Body of pancreas (tissue), 4 donors: ENCODE results near the gene BRK1. TPM values are rescaled to one million over a fixed set of nuclear protein-coding genes. Genes with fewer than 3 reads are reported as not detected.
"Not testable (repeated sequence)": the region's sequence is repeated elsewhere in the genome, so short reads cannot be mapped to it uniquely, and the experiment has no call there.

Source experiments
- ATAC-seq: fragments of 150-250 bp; one replicate; pipeline ENCODE4 v1.9.1; 2016
- DNase-seq, 4 donors: peaks; one replicate each; pipeline ENCODE4 v3.0.0-alpha.2; 2019
- H3K27ac ChIP-seq, 4 donors: fragments of 200-600 bp; sonication (generic); 1 replicate in 3 of 4; 2 replicates in 1 of 4; pipeline versions ENCODE4 v1.5.1 to v1.6.1; 2016 to 2019; ENCODE audit warnings: mild to moderate bottlenecking in 1 of 4, mixed read lengths in 1 of 4, moderate library complexity in 1 of 4
- H3K27me3 ChIP-seq, 2 donors: fragments of 200-600 bp; sonication (generic); one replicate each; pipeline ENCODE4 v1.6.0; 2016; ENCODE audit warnings: mild to moderate bottlenecking in 1 of 2
- H3K36me3 ChIP-seq, 2 donors: fragments of 200-600 bp; sonication (generic); replicated peaks in 1 of 2; 2 replicates each; pipeline ENCODE4 v1.5.1; 2016; ENCODE audit warnings: low read depth in 2 of 2; ENCODE audit not compliant: insufficient read depth in 1 of 2
- H3K4me1 ChIP-seq: fragments of 200-600 bp; sonication (generic); one replicate; pipeline ENCODE4 v1.6.0; 2016
- H3K4me3 ChIP-seq, 2 donors: fragments of 200-600 bp; sonication (generic); 1 replicate in 1 of 2; 2 replicates in 1 of 2; pipeline ENCODE4 v1.5.1; 2016 to 2019
- H3K9me3 ChIP-seq, 3 donors: fragments of 200-600 bp; sonication (generic); 1 replicate in 2 of 3; 2 replicates in 1 of 3; pipeline ENCODE4 v1.5.1; 2016
- POLR2A ChIP-seq, 3 donors: fragments of 450-650 bp; IDR thresholded peaks; one replicate each; pipeline ENCODE4 v1.6.1; 2016; ENCODE audit warnings: antibody characterized with exemption in 3 of 3, mild to moderate bottlenecking in 2 of 3
- WGBS, 2 donors: methylation state at CpG; one replicate each; pipeline ENCODE4 v1.1.5; 2017; 5-methylcytosine and 5-hydroxymethylcytosine counted together
- intact Hi-C: fragments of 100-400 bp; cut with DNase I; formaldehyde crosslinking; loops from one replicate; pipeline ENCODE4 v1.15.1; 2023
- total RNA-seq, 2 donors: library from RNA; depleted of rRNA; stranded (reverse); fragments of >200 nt; gene quantifications; one replicate each; pipeline ENCODE4 v1.1.0, GENCODE V29; 2016
- TF ChIP-seq, protein P1 (sequence below), 7 experiments: fragments of 450-650 bp in 4 of 7; fragments of 200-600 bp in 3 of 7; sonication (generic) in 3 of 7; IDR thresholded peaks; one replicate each; pipeline ENCODE4 v1.5.1; 2016 to 2019; ENCODE audit warnings: antibody characterized with exemption in 7 of 7

The BRK1 gene
- total RNA-seq, 2 donors from 2014 or later: 13.8 to 32.7 TPM

GRCh38 chr3:10160346-10160745, 44.9 kb downstream of the BRK1 start:
- ATAC-seq (no peak), DNase-seq (no peak)
- H3K36me3 ChIP-seq: no peaks in the 10 kb centered on the region
- TF ChIP-seq, protein P1, sequence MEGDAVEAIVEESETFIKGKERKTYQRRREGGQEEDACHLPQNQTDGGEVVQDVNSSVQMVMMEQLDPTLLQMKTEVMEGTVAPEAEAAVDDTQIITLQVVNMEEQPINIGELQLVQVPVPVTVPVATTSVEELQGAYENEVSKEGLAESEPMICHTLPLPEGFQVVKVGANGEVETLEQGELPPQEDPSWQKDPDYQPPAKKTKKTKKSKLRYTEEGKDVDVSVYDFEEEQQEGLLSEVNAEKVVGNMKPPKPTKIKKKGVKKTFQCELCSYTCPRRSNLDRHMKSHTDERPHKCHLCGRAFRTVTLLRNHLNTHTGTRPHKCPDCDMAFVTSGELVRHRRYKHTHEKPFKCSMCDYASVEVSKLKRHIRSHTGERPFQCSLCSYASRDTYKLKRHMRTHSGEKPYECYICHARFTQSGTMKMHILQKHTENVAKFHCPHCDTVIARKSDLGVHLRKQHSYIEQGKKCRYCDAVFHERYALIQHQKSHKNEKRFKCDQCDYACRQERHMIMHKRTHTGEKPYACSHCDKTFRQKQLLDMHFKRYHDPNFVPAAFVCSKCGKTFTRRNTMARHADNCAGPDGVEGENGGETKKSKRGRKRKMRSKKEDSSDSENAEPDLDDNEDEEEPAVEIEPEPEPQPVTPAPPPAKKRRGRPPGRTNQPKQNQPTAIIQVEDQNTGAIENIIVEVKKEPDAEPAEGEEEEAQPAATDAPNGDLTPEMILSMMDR (IDR thresholded peaks at IDR 0.05): no peak
- TF ChIP-seq POLR2A (IDR thresholded peaks at IDR 0.05): no peak
- H3K4me1 ChIP-seq: peaks cover 9% of the 10 kb centered on the region
- no peaks in the 10 kb centered on the region for H3K9me3 ChIP-seq
- 57 to 65% methylated on average over 1 of the region's 1 CpG for WGBS, 2 donors
- H3K27me3 ChIP-seq: no peaks in the 10 kb centered on the region
- no peak overlapping the region for H3K27ac ChIP-seq
- intact Hi-C loops: loop anchor here (10.0 kb wide), 1 partner anchor 64 kb away; no protein-coding TSS in a partner anchor
- H3K4me3 ChIP-seq: no peak overlapping the region

DNA sequence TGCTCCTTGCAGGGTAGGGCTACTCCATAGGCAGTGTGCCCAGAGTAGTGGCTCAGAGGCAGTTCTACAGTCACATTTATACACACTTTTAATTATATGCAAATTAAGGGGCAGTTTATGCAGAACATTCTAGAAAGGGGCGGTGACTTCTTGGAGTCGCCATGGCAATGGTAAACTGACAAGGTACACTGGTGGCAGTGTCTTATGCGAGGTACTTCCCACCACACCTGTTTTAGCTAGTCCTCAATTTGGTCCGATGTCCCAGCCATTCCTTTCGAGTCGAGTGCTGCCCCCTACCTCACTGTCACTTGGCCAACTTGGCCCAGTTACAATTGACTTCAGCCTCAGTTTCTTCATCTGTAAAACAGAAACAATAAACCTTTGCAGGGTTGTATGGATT, 45.5 kb downstream of the BRK1 start:
- intact Hi-C loops: loop anchor here (10.0 kb wide), 1 partner anchor 64 kb away; no protein-coding TSS in a partner anchor
- H3K36me3 ChIP-seq: no peaks in the 10 kb centered on the region
- DNase-seq (no peak), ATAC-seq (no peak)
- no peak overlapping the region for H3K4me3 ChIP-seq
- TF ChIP-seq, protein P1 (IDR thresholded peaks at IDR 0.05): no peak
- TF ChIP-seq POLR2A (IDR thresholded peaks at IDR 0.05): no peak
- H3K4me1 ChIP-seq: peaks cover 12% of the 10 kb centered on the region
- H3K9me3 ChIP-seq: no peaks in the 10 kb centered on the region
- H3K27ac ChIP-seq: no peak overlapping the region
- WGBS, 2 donors: 64 to 85% methylated on average over 6 of the region's 6 CpGs
- no peaks in the 10 kb centered on the region for H3K27me3 ChIP-seq

- no peak for ATAC-seq
- intact Hi-C loops: loop anchor here (10.0 kb wide), 1 partner anchor 63 kb away; no protein-coding TSS in a partner anchor
- H3K36me3 ChIP-seq: no peaks in the 10 kb centered on the region
Measured at GRCh38 chr3:10162185-10162584, 46.7 kb downstream of the BRK1 start.

DNA sequence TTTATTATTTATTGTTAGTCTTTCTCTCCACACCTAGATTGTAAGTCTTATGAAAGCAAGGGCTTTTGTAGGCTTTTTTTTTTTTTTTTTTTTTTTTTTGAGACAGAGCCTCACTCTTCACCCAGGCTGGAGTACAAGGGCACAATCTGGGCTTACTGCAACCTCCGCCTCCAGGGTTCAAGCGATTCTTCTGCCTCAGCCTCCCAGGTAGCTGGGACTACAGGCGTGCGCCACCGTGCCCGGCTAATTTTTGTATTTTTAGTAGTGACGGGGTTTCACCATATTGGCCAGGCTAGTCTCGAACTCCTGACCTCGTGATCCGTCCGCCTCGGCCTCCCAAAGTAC, 48.7 kb downstream of the BRK1 start:
- 66 to 67% methylated on average over 11 to 12 of the region's 12 CpGs for WGBS, 2 donors
- H3K27ac ChIP-seq, H3K27me3 ChIP-seq: not testable (repeated sequence)

More at GRCh38 chr3:10162185-10162584, 46.7 kb downstream of the BRK1 start:
- 75 to 77% methylated on average over 6 of the region's 6 CpGs for WGBS, 2 donors
- H3K27ac ChIP-seq: no peak overlapping the region
- TF ChIP-seq, protein P1 (IDR thresholded peaks at IDR 0.05): no peak
- TF ChIP-seq POLR2A (IDR thresholded peaks at IDR 0.05): no peak
- no peaks in the 10 kb centered on the region for H3K27me3 ChIP-seq
- H3K4me3 ChIP-seq: no peak overlapping the region
- peaks cover 14% of the 10 kb centered on the region for H3K4me1 ChIP-seq
- H3K9me3 ChIP-seq: no peaks in the 10 kb centered on the region
- no peak for DNase-seq

DNA sequence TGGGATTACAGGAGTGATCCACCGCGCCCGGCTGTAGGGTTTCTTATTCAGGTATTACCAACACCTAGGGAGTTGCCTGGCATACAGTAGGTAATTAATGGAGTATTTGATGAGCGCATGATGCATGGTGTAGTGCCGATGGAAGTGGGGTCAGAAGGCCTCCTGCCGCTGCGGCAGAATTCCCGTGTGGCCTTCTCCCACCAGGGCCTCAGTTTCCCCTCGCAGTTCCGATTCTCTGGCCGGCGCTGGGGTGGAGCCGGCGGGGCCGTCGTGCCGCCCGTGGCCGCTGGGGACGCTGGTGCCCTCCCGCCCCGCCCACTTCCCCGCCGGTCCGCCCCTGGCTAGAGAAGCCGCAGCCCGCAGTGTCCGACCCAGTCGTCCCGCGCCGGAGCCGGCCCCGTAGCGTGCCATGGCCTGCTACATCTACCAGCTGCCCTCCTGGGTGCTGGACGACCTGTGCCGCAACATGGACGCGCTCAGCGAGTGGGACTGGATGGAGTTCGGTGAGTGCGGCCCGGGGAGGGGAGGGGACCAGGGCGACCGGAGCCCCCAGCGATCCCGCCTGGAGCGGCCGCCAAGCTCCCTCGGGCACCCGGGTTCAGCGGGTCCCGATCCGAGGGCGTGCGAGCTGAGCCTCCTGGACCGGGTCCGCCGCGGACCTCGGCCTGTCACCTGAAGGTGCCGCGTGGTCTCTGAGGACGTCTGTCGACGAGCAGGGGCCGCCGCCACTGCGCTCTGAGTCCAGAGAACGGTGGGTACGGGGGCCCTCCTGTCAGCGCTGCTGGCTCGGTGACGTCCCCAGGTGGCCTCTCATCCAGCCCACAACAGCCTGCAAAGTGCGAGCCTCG, 49.3 kb downstream of the BRK1 start, which contains the start of gene IRAK2:
TSS of gene IRAK2 (plus strand) at position 374 of the 848 bp plus-strand sequence. CDS start at position 410, 36 bp downstream.
- H3K36me3 ChIP-seq: no peaks in the 10 kb centered on the region
- 3 to 52% methylated on average over 3 to 74 of the region's 76 CpGs for WGBS, 2 donors
- H3K4me1 ChIP-seq: peaks cover 14% of the 10 kb centered on the region
- intact Hi-C loops: loop anchor here (10.0 kb wide), 1 partner anchor 60 kb away; no protein-coding TSS in a partner anchor
- peak within 1 kb of the TSS; percentile 52 to 81 for H3K4me3 ChIP-seq
- no peaks in the 10 kb centered on the region for H3K9me3 ChIP-seq
- ATAC-seq (peak; percentile 96), DNase-seq (peak; percentile 71 to 80 (median 76))
- TF ChIP-seq, protein P1 (IDR thresholded peaks at IDR 0.05): peak; percentile 67 to 99 (median 78)
- peak; percentile 32 to 67 (median 65) for TF ChIP-seq POLR2A (IDR thresholded peaks at IDR 0.05)
- no peaks in the 10 kb centered on the region for H3K27me3 ChIP-seq
- peak within 1 kb of the TSS in 3 of 4 donors; percentile 52 to 73 (median 68) for H3K27ac ChIP-seq

More for the DNA sequence above, 48.7 kb downstream of the BRK1 start:
- not testable (repeated sequence) for H3K4me3 ChIP-seq, ATAC-seq, H3K9me3 ChIP-seq, H3K36me3 ChIP-seq, DNase-seq
- intact Hi-C loops: loop anchor here (10.0 kb wide), 1 partner anchor 61 kb away; no protein-coding TSS in a partner anchor
- H3K4me1 ChIP-seq: peaks cover 14% of the 10 kb centered on the region
